Trophoblast cell (in vitro differentiated cells and primary cell): Measurements from ENCODE around the gene GIMAP1.

Source experiments
- DNase-seq, 2 donors: peaks; one replicate each; pipeline ENCODE4 v3.0.0-alpha.2; 2016
- H2AFZ ChIP-seq: 2 replicates; pipeline ENCODE4 v1.6.1; 2013; ENCODE audit warnings: low read length, moderate library complexity, mild to moderate bottlenecking; ENCODE audit not compliant: insufficient read depth, poor library complexity
- H2AK5ac ChIP-seq: 2 replicates; pipeline ENCODE4 v1.6.1; 2013; ENCODE audit warnings: mild to moderate bottlenecking, low read length
- H2BK120ac ChIP-seq: 2 replicates; pipeline ENCODE4 v1.6.1; 2013; ENCODE audit warnings: low read length, mild to moderate bottlenecking, moderate library complexity; ENCODE audit not compliant: insufficient read depth, poor library complexity
- H2BK12ac ChIP-seq: 2 replicates; pipeline ENCODE4 v1.6.1; 2013; ENCODE audit warnings: mild to moderate bottlenecking, low read length, moderate library complexity
- H2BK5ac ChIP-seq: 2 replicates; pipeline ENCODE4 v1.6.1; 2013; ENCODE audit warnings: low read length, low read depth, moderate library complexity, mild to moderate bottlenecking; ENCODE audit not compliant: poor library complexity
- H3K14ac ChIP-seq: 2 replicates; pipeline ENCODE4 v1.6.1; 2013; ENCODE audit warnings: mild to moderate bottlenecking, low read length
- H3K18ac ChIP-seq: 2 replicates; pipeline ENCODE4 v1.6.1; 2013; ENCODE audit warnings: mild to moderate bottlenecking, low read length
- H3K23ac ChIP-seq: 2 replicates; pipeline ENCODE4 v1.6.1; 2013; ENCODE audit warnings: low read length
- H3K27ac ChIP-seq: 2 replicates; pipeline ENCODE4 v1.5.1; 2013; ENCODE audit warnings: low read depth, mild to moderate bottlenecking, inconsistent platforms, low read length, moderate library complexity
- H3K27me3 ChIP-seq: 2 replicates; pipeline ENCODE4 v1.6.1; 2013; ENCODE audit warnings: inconsistent platforms, mild to moderate bottlenecking, low read length, moderate library complexity; ENCODE audit not compliant: insufficient read depth
- H3K36me3 ChIP-seq, 2 experiments: 1 replicate in 1 of 2; 2 replicates in 1 of 2; pipeline ENCODE4 v1.6.1; 2013; ENCODE audit warnings: low read length in 2 of 2, mild to moderate bottlenecking in 2 of 2, moderate library complexity in 1 of 2; ENCODE audit not compliant: insufficient read depth in 2 of 2, control insufficient read depth in 1 of 2
- H3K4ac ChIP-seq: 2 replicates; pipeline ENCODE4 v1.6.1; 2013; ENCODE audit warnings: low read depth, mild to moderate bottlenecking, low read length, moderate library complexity
- H3K4me1 ChIP-seq, 2 experiments: 1 replicate in 1 of 2; 2 replicates in 1 of 2; pipeline ENCODE4 v1.6.1; 2013; ENCODE audit warnings: low read length in 2 of 2, mild to moderate bottlenecking in 2 of 2, moderate library complexity in 1 of 2; ENCODE audit not compliant: insufficient read depth in 2 of 2, control insufficient read depth in 1 of 2
- H3K4me2 ChIP-seq: 2 replicates; pipeline ENCODE4 v1.6.1; 2013; ENCODE audit warnings: inconsistent platforms, mild to moderate bottlenecking, low read length, moderate library complexity
- H3K4me3 ChIP-seq: 2 replicates; pipeline ENCODE4 v1.5.1; 2013; ENCODE audit warnings: mild to moderate bottlenecking, low read depth, low read length, inconsistent platforms
- H3K79me1 ChIP-seq: one replicate; pipeline ENCODE4 v1.6.1; 2013; ENCODE audit warnings: low read length
- H3K79me2 ChIP-seq: 2 replicates; pipeline ENCODE4 v1.6.1; 2013; ENCODE audit warnings: low read length, mild to moderate bottlenecking; ENCODE audit not compliant: control insufficient read depth, insufficient read depth, poor library complexity
- H3K9ac ChIP-seq: 2 replicates; pipeline ENCODE4 v1.6.1; 2013; ENCODE audit warnings: mild to moderate bottlenecking, low read length
- H3K9me3 ChIP-seq: 2 replicates; pipeline ENCODE4 v1.6.1; 2013; ENCODE audit warnings: low read depth, mild to moderate bottlenecking, control low read depth, inconsistent platforms, low read length; ENCODE audit not compliant: insufficient read depth
- H4K12ac ChIP-seq: 2 replicates; pipeline ENCODE4 v1.6.1; 2013; ENCODE audit warnings: low read depth, mild to moderate bottlenecking, low read length, moderate library complexity
- H4K8ac ChIP-seq: 2 replicates; pipeline ENCODE4 v1.6.1; 2013; ENCODE audit warnings: low read depth, mild to moderate bottlenecking, low read length, moderate library complexity
- H4K91ac ChIP-seq: one replicate; pipeline ENCODE4 v1.6.1; 2013; ENCODE audit warnings: low read depth, mild to moderate bottlenecking, low read length, moderate library complexity
- WGBS: extraction: QIAGEN DNeasy Blood & Tissue Kit; methylation state at CpG from one replicate; pipeline ENCODE4 v1.1.7; 2013; ENCODE audit warnings: missing lambda C conversion rate; ENCODE audit not compliant: insufficient read length, insufficient coverage; ENCODE audit errors: extremely low coverage; 5-methylcytosine and 5-hydroxymethylcytosine counted together

The GIMAP1 gene

GRCh38 chr7:150728609-150729008 lies 12.2 kb downstream of the GIMAP1 start:
- H3K14ac ChIP-seq, result no peak overlapping the region
- H4K91ac ChIP-seq, result no peak overlapping the region
- no peak overlapping the region for H4K12ac ChIP-seq
- H3K79me2 ChIP-seq, result no peaks in the 10 kb centered on the region
- no peak overlapping the region for H2AK5ac ChIP-seq
- no peak overlapping the region for H3K4ac ChIP-seq
- no peak overlapping the region for H3K27ac ChIP-seq
- H3K18ac ChIP-seq, result no peak overlapping the region
- no peak overlapping the region for H3K9ac ChIP-seq
- no peaks in the 10 kb centered on the region for H3K4me1 ChIP-seq
- H2BK12ac ChIP-seq, result no peak overlapping the region
- no peak overlapping the region for H3K23ac ChIP-seq
- peaks cover 7% of the 10 kb centered on the region for H3K9me3 ChIP-seq
- H3K79me1 ChIP-seq, result no peaks in the 10 kb centered on the region
- H2BK5ac ChIP-seq, result no peak overlapping the region
- H4K8ac ChIP-seq, result no peak overlapping the region
- no peak for DNase-seq
- H3K36me3 ChIP-seq, result no peaks in the 10 kb centered on the region
- H2BK120ac ChIP-seq, result no peak overlapping the region
- no peaks in the 10 kb centered on the region for H3K27me3 ChIP-seq
- no peak overlapping the region for H2AFZ ChIP-seq
- H3K4me3 ChIP-seq, result no peak overlapping the region
- H3K4me2 ChIP-seq, result no peak overlapping the region

GRCh38 chr7:150731916-150732315 lies 15.5 kb downstream of the GIMAP1 start:
- Histone ChIP-seq H4K12ac (no peak overlapping the region), H4K8ac (no peak overlapping the region), H3K79me1 (no peaks in the 10 kb centered on the region), H3K27ac (no peak overlapping the region), H3K79me2 (no peaks in the 10 kb centered on the region), H2AFZ (no peak overlapping the region), H3K36me3 (no peaks in the 10 kb centered on the region), H3K4me1 (no peaks in the 10 kb centered on the region), H3K14ac (no peak overlapping the region), H3K4me3 (no peak overlapping the region), H2AK5ac (no peak overlapping the region), H3K9me3 (peaks cover 4% of the 10 kb centered on the region), H2BK5ac (no peak overlapping the region), H3K27me3 (peaks cover 3% of the 10 kb centered on the region), H4K91ac (no peak overlapping the region), H2BK12ac (no peak overlapping the region), H3K18ac (no peak overlapping the region), H3K9ac (no peak overlapping the region), H3K4me2 (no peak overlapping the region), H3K23ac (no peak overlapping the region), H2BK120ac (no peak overlapping the region), H3K4ac (no peak overlapping the region)
- whole genome bisulfite sequencing, result no CpG with 5 or more reads among the region's 1 CpG
- DNase-seq, result no peak

GRCh38 chr7:150732786-150733481 lies 16.5 kb downstream of the GIMAP1 start:
- Histone ChIP-seq H3K14ac (no peak overlapping the region), H4K12ac (no peak overlapping the region), H3K23ac (no peak overlapping the region), H4K91ac (no peak overlapping the region), H3K9me3 (peaks cover 2% of the 10 kb centered on the region), H3K4ac (no peak overlapping the region), H2BK12ac (no peak overlapping the region), H3K79me1 (no peaks in the 10 kb centered on the region), H3K27ac (no peak overlapping the region), H2AK5ac (no peak overlapping the region), H3K36me3 (no peaks in the 10 kb centered on the region), H3K4me2 (no peak overlapping the region), H3K79me2 (no peaks in the 10 kb centered on the region), H4K8ac (no peak overlapping the region), H2BK120ac (no peak overlapping the region), H2AFZ (no peak overlapping the region), H3K27me3 (peaks cover 3% of the 10 kb centered on the region), H3K18ac (no peak overlapping the region), H3K4me1 (no peaks in the 10 kb centered on the region), H2BK5ac (no peak overlapping the region), H3K9ac (no peak overlapping the region), H3K4me3 (no peak overlapping the region)
- WGBS, result no CpG with 5 or more reads among the region's 5 CpGs
- no peak for DNase-seq

- Histone ChIP-seq H2AK5ac (no peak overlapping the region), H3K27me3 (peaks cover 5% of the 10 kb centered on the region), H3K79me1 (no peaks in the 10 kb centered on the region), H3K14ac (no peak overlapping the region), H2AFZ (no peak overlapping the region), H3K4me1 (no peaks in the 10 kb centered on the region), H2BK120ac (no peak overlapping the region), H3K18ac (no peak overlapping the region), H3K4ac (no peak overlapping the region), H3K36me3 (no peaks in the 10 kb centered on the region), H3K27ac (no peak overlapping the region), H3K79me2 (no peaks in the 10 kb centered on the region), H4K8ac (no peak overlapping the region), H2BK12ac (no peak overlapping the region), H4K12ac (no peak overlapping the region), H3K4me2 (no peak overlapping the region), H2BK5ac (no peak overlapping the region), H4K91ac (no peak overlapping the region), H3K9ac (no peak overlapping the region), H3K9me3 (peaks cover 2% of the 10 kb centered on the region), H3K4me3 (no peak overlapping the region), H3K23ac (no peak overlapping the region)
- WGBS, result no CpG with 5 or more reads among the region's 5 CpGs
- DNase-seq, result no peak
These were observed 17.2 kb downstream of the GIMAP1 start for GRCh38 chr7:150733482-150734095.
